Activated B cell treated with CpG ODN at 0.5 μM for 24 hours (primary cell): ENCODE results near the gene HSD11B2. TPM values are rescaled to one million over a fixed set of nuclear protein-coding genes. Genes with fewer than 3 reads are reported as not detected.
"Not testable (repeated sequence)": the region's sequence is repeated elsewhere in the genome, so short reads cannot be mapped to it uniquely, and the experiment has no call there.

Experiments
- ATAC-seq: fragments of 200-7000 bp; cut with Tn5 transposase; one replicate; pipeline ENCODE4 v1.10.0; 2021; ENCODE audit warnings: low read depth, mild to moderate bottlenecking, moderate library complexity
- CTCF ChIA-PET: fragments of 350-600 bp; sonication (Branson Sonifier 250); formaldehyde crosslinking; loops from one replicate; lab custom pipeline; 2021; ENCODE audit warnings: antibody characterized with exemption; lab: Charles Lee
- POLR2A ChIA-PET: fragments of 350-600 bp; sonication (Branson Sonifier 250); formaldehyde crosslinking; loops from one replicate; lab custom pipeline; 2021; ENCODE audit warnings: antibody characterized with exemption; lab: Charles Lee
- DNase-seq: peaks from one replicate; pipeline ENCODE4 v3.0.0; 2022
- H3K27ac Mint-ChIP-seq: one replicate; pipeline ENCODE4 v1.8.0; 2020; ENCODE audit warnings: mixed read lengths
- H3K27me3 Mint-ChIP-seq: one replicate; pipeline ENCODE4 v1.8.0; 2021; ENCODE audit warnings: mixed read lengths
- H3K36me3 Mint-ChIP-seq: one replicate; pipeline ENCODE4 v1.8.0; 2021; ENCODE audit warnings: low read depth, mixed read lengths
- H3K4me1 Mint-ChIP-seq: one replicate; pipeline ENCODE4 v1.8.0; 2021; ENCODE audit warnings: mixed read lengths
- H3K4me3 Mint-ChIP-seq: one replicate; pipeline ENCODE4 v1.8.0; 2020; ENCODE audit warnings: mild to moderate bottlenecking, mixed read lengths
- H3K9me3 Mint-ChIP-seq: one replicate; pipeline ENCODE4 v1.8.0; 2020; ENCODE audit warnings: mixed read lengths
- intact Hi-C: fragments of 100-400 bp; cut with micrococcal nuclease; formaldehyde crosslinking; loops from one replicate; pipeline ENCODE4 v1.15.1; 2024
- total RNA-seq: library from RNA; stranded (reverse); gene quantifications from 2 replicates; pipeline ENCODE4 v1.2.3, GENCODE V29; 2022
- TF ChIP-seq, protein P1 (sequence below): fragments of 200-600 bp; IDR thresholded peaks from one replicate; pipeline ENCODE4 v1.8.0; 2022; ENCODE audit warnings: antibody characterized with exemption, mild to moderate bottlenecking

Gene HSD11B2
- total RNA-seq, 1 donor from 2014 or later: 0.49 TPM

DNA sequence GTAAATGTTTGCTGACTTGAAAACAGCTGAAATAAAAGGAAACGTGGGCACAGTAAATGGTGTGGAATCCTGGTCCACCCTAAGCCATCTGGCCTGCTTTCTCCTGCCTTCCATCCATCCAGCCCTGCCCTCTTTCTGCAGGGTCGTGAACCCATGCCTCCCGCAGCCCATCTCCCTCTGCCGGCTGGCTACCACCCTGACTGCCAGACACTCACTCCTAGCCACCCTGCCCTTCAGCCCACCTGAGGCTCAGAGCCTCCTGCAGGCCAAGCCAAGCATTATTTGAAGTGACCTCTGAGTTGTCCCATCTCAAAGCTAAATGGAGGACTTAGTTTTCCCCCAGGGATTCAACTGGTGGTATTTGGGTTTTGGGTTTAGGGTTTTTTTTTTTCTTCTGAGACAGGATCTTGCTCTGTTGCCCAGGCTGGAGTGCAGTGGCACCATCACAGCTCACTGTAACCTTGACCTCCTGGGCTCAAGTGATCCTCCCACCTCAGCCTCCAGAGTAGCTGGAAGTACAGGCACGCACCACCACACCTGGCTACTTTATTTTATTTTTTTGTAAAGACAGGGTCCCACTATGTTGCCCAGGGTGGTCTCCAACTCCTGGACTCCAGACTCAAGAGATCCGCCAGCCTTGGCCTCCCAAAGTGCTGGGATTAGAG is 23.0 kb upstream of the HSD11B2 start:
- Mint-ChIP-seq H3K4me3 (no peak overlapping the region), H3K36me3 (no peaks in the 10 kb centered on the region), H3K27me3 (peaks cover 1% of the 10 kb centered on the region), H3K9me3 (no peaks in the 10 kb centered on the region), H3K4me1 (no peaks in the 10 kb centered on the region), H3K27ac (no peak overlapping the region)
- POLR2A ChIA-PET: no interaction called here
- intact Hi-C loops: no loop called here
- no peak for DNase-seq
- CTCF ChIA-PET: interaction anchor here (1.5 kb wide), 1 partner anchor 9 kb away, joined by 3 read pairs; the partner anchor contains the start of gene ZDHHC1
- no peak for ATAC-seq
- TF ChIP-seq, protein P1, sequence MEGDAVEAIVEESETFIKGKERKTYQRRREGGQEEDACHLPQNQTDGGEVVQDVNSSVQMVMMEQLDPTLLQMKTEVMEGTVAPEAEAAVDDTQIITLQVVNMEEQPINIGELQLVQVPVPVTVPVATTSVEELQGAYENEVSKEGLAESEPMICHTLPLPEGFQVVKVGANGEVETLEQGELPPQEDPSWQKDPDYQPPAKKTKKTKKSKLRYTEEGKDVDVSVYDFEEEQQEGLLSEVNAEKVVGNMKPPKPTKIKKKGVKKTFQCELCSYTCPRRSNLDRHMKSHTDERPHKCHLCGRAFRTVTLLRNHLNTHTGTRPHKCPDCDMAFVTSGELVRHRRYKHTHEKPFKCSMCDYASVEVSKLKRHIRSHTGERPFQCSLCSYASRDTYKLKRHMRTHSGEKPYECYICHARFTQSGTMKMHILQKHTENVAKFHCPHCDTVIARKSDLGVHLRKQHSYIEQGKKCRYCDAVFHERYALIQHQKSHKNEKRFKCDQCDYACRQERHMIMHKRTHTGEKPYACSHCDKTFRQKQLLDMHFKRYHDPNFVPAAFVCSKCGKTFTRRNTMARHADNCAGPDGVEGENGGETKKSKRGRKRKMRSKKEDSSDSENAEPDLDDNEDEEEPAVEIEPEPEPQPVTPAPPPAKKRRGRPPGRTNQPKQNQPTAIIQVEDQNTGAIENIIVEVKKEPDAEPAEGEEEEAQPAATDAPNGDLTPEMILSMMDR: no peak

DNA sequence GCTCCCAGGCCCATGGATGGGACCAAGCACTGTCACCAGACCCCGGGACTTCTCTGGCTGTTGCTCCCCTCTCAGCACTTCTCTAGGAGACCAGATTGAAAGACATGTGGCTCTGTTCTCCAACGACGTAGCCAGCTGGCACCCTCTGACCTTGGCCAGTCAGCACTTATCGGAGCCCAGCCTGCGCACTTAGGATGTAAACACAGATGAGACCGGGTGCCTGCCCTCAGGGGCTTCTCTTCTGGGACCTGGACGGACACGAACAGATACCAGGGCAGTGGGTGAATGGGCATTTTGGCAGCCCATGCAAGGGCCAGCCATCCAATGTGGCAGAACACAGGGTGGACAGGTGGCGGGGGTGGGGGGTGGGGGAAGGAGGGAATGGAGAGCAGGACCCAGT is 21.3 kb upstream of the HSD11B2 start:
- ChIA-PET CTCF (no interaction called here), POLR2A (no interaction called here)
- no peak overlapping the region for H3K27ac Mint-ChIP-seq
- H3K27me3 Mint-ChIP-seq: no peaks in the 10 kb centered on the region
- no peak overlapping the region for H3K4me3 Mint-ChIP-seq
- intact Hi-C loops: no loop called here
- TF ChIP-seq, protein P1: no peak
- ATAC-seq: no peak
- DNase-seq: no peak
- H3K4me1 Mint-ChIP-seq: no peaks in the 10 kb centered on the region
- H3K36me3 Mint-ChIP-seq: no peaks in the 10 kb centered on the region
- H3K9me3 Mint-ChIP-seq: no peaks in the 10 kb centered on the region

DNA sequence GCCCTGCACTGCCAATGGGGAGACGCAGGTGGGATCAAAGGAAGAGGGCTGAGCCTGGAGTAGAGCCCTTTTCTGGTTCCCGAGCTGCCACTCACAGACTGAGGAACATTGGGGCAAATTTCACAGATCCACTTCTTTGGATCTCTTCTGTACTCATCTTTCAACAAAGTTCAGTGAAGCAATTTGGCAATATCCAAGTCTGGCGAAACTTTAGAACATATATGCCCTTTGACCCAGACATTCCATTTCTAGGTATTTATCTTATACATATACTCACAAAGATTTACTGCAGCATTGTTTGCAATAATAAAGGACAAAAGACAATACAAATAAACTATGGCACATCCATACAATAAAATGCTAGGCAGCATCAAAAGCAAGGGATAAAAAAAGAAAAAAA is 19.6 kb upstream of the HSD11B2 start:
- Mint-ChIP-seq H3K9me3 (no peaks in the 10 kb centered on the region), H3K36me3 (no peaks in the 10 kb centered on the region), H3K4me3 (no peak overlapping the region), H3K27me3 (peaks cover 2% of the 10 kb centered on the region), H3K4me1 (peaks cover 4% of the 10 kb centered on the region), H3K27ac (no peak overlapping the region)
- POLR2A ChIA-PET: no interaction called here
- DNase-seq: no peak
- intact Hi-C loops: no loop called here
- no peak for ATAC-seq
- TF ChIP-seq, protein P1: no peak
- CTCF ChIA-PET: interaction anchor here (1.7 kb wide), 1 partner anchor 11 kb away, joined by 4 read pairs; no protein-coding TSS in a partner anchor

DNA sequence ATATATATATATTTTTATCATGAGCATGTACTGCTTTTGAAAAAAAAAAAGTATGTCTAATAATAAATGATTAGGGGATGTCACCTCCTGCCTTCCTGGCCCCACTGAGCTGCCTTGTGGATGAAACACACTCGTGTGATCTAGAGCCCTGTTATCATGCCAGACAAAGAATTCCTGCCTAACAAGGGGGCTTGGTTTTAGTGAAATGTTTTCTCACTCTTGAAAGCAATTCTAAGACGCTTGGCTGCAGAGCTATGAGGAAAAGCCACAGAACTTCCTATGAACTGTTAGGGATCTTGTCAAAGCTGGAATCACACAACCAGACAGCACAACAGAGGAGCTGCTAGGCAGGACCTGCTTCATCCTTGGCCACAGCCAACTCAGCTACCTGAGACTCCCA is 18.6 kb upstream of the HSD11B2 start:
- TF ChIP-seq, protein P1: no peak
- intact Hi-C loops: no loop called here
- H3K27ac Mint-ChIP-seq: no peak overlapping the region

DNA sequence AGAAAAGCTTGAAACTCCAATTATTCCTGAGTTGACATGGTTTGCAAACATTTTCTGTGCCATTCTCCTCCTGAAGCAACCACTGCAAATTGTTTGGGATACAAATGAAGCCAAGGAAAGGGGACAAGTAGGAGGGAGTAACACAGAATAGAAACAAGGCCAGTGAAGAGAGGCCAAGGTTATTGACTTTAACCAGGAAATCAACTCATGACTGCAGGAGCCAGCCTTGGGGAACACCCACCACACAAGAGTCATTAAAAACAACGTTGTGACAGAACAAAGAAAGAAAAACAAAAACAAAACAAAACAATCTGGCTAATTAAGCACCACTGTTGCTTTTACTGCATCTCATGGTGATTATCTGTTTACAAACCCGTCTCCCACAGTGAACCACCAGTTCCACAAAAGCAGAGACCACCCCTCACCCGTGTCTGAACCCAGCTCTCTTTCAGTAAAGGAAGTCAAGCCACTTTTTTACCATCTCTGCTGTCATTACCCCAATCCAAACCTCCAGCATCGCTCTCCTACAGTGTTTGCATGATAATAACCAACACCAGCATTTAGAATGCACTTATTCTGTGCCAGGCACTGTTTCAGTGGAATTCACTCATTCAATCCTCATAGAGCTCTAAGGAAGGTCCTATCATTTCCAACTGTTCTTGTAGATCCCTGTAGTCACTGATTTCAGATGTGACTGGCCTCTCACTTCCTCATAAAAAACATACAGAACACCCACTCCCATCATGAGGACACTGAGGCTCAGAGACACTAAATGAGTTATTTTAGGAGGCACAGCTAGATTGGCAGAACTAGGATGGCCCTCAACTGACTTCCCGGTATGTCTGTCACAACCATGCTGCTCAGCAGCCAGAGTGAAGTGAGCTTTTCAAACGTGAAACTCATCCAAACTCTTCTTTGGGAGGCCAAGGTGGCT is 16.7 kb upstream of the HSD11B2 start:
- ChIA-PET CTCF (interaction anchor here (1.0 to 1.5 kb wide), 2 partner anchors 41 to 154 kb away, joined by 3 to 4 read pairs; no protein-coding TSS in a partner anchor), POLR2A (interaction anchor here (0.6 kb wide), 1 partner anchor 480 kb away, joined by 3 read pairs; no protein-coding TSS in a partner anchor)
- H3K27ac Mint-ChIP-seq: no peak overlapping the region
- ATAC-seq: no peak
- H3K27me3 Mint-ChIP-seq: peaks cover 6% of the 10 kb centered on the region
- H3K4me3 Mint-ChIP-seq: no peak overlapping the region
- TF ChIP-seq, protein P1: no peak
- intact Hi-C loops: no loop called here
- H3K4me1 Mint-ChIP-seq: peaks cover 8% of the 10 kb centered on the region
- DNase-seq: no peak
- no peaks in the 10 kb centered on the region for H3K36me3 Mint-ChIP-seq
- no peaks in the 10 kb centered on the region for H3K9me3 Mint-ChIP-seq

More for the DNA sequence above, 18.6 kb upstream of the HSD11B2 start:
- no peaks in the 10 kb centered on the region for H3K36me3 Mint-ChIP-seq
- no peak for ATAC-seq
- no peak for DNase-seq
- H3K4me1 Mint-ChIP-seq: peaks cover 8% of the 10 kb centered on the region
- no peaks in the 10 kb centered on the region for H3K9me3 Mint-ChIP-seq
- POLR2A ChIA-PET: no interaction called here
- CTCF ChIA-PET: interaction anchor here (1.5 to 1.7 kb wide), 2 partner anchors 10 to 152 kb away, joined by 3 to 4 read pairs; no protein-coding TSS in a partner anchor
- peaks cover 3% of the 10 kb centered on the region for H3K27me3 Mint-ChIP-seq
- no peak overlapping the region for H3K4me3 Mint-ChIP-seq

- POLR2A ChIA-PET, H3K27ac Mint-ChIP-seq, ATAC-seq, H3K9me3 Mint-ChIP-seq, H3K36me3 Mint-ChIP-seq, DNase-seq, H3K4me1 Mint-ChIP-seq: not testable (repeated sequence)
- CTCF ChIA-PET: interaction anchor here (1.0 kb wide), 1 partner anchor 42 kb away, joined by 4 read pairs; no protein-coding TSS in a partner anchor
- Mint-ChIP-seq H3K27me3 (peaks cover 10% of the 10 kb centered on the region), H3K4me3 (peak overlapping the region; percentile 73)
- intact Hi-C loops: loop anchor here (5.0 kb wide), 2 partner anchors 68 to 438 kb away; no protein-coding TSS in a partner anchor
These were observed 15.5 kb upstream of the HSD11B2 start for GRCh38 chr16:67415421-67415820.
